ENCODE results near the gene TMEM151B.
A peak's percentile ranks its signal among the peaks of the same experiment; 100 is the strongest.
"Not testable (repeated sequence)": the region's sequence is repeated elsewhere in the genome, so short reads cannot be mapped to it uniquely, and the experiment has no call there.

The TMEM151B gene

GRCh38 chr6:44333942-44334341 lies 63.7 kb downstream of the TMEM151B start:
- DNase-seq (ENCODE audit: low read depth) = no peak

GRCh38 chr6:44335631-44336030 lies 65.4 kb downstream of the TMEM151B start:
- no peak for DNase-seq (ENCODE audit: low read depth)

DNA sequence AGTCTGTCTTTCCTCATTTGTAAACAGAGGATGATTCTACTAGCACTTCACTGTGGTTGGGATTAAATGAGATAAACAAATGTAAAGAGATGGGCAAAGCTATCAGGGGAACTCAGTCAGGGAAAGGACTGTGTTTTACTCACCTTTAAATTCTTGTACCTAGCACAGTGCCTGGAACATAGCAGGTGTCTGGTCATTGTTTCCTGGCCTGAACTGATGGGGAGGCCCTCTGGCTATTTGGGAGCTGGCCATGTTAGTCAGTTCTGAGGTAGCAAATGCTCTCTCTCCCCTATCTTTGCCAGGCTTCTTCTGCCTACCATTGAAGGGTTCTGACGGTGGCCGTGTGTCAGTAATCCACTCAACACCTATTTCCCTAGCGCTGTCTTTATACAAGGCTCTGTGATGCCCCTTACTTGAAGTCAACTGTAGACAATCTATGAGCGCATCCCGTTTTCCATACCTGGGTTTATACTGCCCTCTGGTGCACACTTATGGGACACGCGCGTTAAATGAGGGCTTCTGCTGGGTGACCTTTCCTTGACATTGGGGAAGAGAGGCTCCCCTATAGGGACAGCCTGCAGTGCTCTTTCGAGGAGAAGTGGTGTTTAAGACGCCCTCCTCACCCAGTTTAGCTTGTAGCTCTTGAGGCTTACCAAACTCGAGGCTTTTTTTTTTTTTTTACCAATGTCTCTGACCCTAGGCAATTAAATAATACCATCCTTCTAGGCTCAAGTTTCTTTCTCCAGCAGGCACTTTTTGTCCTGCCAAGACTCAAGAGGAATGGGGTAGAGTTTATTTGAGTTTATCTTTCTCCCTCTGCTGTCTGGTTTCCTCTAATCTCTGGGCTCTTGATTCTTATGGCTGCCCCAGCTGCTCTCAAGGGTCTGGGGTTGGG lies 68.2 kb downstream of the TMEM151B start:
- peak; percentile 77 for DNase-seq (ENCODE audit: low read depth)

DNA sequence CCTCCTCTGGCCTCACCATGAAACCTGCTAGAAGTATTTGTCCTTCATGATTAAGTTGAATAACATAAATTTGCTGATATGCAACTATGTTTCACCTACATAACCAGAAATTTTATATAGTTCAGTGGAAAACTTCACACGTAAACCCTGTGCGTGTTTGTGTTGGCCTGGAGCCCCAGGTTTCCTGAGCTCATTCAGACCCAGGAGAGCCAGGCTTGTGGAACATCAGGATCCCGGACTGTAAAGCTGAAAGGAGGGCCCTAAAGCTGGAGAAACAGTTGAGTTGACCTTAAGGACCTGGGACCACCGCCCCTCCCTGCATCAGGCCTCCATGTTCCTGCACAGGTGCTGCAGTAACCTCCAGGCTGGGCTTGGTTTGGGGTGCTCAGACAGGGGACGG lies 69.1 kb downstream of the TMEM151B start:
- DNase-seq (ENCODE audit: low read depth) = no peak

GRCh38 chr6:44339763-44340625 lies 69.7 kb downstream of the TMEM151B start:
- peak; percentile 88 for DNase-seq (ENCODE audit: low read depth)

DNA sequence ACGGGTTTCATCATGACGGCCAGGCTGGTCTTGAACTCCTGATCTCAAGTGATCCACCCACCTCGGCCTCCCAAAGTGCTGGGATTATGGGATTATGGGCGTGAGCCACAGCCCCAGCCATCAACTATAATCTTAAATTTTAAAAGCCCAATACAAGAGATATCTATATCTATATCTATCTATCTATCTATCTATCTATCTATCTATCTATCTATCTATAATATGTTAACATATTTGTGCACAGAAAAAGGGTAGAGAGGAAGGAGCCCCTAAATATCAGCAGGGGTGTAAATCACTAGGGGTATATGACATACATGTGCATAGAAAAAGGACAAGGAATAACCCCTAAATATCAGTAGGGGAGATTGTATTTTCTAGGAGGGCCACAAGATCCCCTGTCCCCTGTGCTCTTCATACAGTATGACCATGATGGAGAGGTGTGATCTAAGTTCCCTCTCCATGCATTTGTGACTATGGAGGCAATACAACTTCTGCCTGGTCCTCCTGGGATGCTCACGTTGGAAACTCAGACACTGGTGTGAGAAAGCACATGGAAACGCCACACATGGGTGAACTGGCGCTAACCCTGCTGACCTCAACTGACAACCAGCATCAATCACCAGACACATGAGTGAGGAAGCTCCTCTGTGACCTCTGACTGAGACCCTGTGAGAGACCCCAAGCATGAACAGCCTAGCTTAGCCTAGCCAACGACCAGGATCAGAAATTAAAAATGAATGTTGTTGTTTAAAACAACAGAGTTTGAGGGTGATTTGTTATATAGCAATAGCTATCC lies 71.0 kb downstream of the TMEM151B start:
- DNase-seq (ENCODE audit: low read depth) = no peak

- DNase-seq (ENCODE audit: low read depth) = no peak
These were observed 71.8 kb downstream of the TMEM151B start for GRCh38 chr6:44342052-44342451.

GRCh38 chr6:44342489-44342888 lies 72.2 kb downstream of the TMEM151B start, which contains the start of gene SPATS1:
TSS of gene SPATS1 (plus strand) at chr6:44342650. CDS start at chr6:44343096, 446 bp downstream.
- DNase-seq (ENCODE audit: low read depth) = peak; percentile 22

DNA sequence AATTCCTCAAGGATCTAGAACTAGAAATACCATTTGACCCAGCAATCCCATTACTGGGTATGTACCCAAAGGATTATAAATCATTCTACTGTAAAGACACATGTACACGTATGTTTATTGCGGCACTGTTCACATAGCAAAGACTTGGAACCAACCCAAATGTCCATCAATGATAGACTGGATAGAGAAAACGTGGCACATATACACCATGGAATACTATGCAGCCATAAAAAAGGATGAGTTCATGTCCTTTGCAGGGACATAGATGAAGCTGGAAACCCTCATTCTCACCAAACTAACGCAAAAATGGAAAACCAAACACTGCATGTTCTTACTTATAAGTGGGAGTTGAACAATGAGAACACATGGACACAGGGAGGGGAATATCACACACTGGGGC lies 76.6 kb downstream of the TMEM151B start:
- DNase-seq (ENCODE audit: low read depth) = not testable (repeated sequence)

DNA sequence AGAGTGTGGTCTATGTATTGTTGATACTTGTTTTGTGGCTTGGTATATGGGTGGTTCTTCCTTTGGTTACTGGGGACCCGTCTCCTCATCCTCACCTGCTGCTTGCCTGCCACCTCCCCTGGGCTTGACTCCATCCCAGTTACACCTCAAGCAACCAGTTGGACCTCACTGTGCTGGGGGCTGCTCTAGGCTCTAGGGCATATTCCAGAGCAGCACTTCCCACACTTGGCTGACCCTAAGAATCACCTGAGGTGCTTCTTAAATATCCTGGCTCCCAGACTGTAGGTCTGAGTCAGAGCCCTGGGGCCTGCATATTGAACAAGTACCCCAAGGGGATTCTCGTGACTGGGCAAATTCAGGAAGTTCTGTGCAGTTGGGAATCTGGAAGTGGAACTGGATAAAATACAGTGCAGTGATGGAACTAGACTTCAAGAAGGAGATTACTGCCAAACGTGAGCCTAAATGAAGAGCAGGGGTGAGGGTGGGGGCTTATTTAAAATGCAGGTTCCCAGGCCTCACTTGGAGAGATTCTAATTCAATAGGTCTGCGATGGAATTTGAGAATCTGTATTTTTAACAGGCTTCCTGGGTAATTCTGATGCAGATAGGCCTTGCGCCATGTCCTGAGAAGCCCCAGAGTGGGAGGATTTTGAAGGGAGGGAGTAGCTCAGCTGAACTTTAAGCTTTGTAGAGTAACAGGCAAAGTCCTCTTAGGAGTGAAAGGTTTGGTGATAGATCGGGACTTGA lies 79.8 kb downstream of the TMEM151B start:
- DNase-seq (ENCODE audit: low read depth) = peak; percentile 53

- not testable (repeated sequence) for DNase-seq (ENCODE audit: low read depth)
These were observed 80.4 kb downstream of the TMEM151B start for GRCh38 chr6:44350650-44350994.

DNA sequence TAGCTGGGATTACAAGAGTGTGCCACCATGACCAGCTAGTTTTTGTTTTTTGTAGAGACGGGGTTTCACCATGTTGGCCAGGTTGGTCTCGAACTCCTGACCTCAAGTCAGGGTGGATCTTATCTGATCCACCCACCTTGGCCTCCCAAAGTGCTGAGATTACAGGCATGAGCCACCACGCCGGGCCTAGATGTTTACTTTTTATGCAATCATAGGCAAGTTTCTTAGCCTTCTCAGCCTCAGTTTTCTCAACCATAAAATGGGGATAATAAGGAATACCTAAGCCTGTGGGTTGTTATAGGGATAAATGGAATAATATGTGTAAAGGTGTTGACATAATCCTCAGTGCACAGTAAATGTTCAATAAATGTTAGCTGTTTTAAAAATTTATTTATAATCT lies 82.0 kb downstream of the TMEM151B start:
- no peak for DNase-seq (ENCODE audit: low read depth)

DNA sequence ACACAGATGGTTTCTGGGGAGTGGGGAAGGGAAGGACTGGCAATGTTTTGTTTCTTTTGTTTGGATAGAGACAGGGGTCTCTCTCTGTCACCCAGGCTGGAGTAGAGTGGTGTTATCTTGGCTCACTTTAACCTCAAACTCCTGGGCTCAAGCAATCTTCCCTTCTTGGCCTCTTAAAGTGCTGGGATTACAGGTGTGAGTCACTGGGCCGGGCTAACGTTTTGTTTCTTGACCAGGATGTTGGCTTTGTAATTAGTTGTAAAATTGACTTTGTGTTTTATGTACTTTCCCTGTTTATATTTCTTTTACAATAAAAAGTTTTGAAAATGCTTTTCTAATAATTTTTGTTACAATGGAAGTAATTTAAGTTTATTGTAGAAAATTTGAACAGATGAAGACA lies 83.1 kb downstream of the TMEM151B start:
- DNase-seq (ENCODE audit: low read depth) = peak; percentile 37

DNA sequence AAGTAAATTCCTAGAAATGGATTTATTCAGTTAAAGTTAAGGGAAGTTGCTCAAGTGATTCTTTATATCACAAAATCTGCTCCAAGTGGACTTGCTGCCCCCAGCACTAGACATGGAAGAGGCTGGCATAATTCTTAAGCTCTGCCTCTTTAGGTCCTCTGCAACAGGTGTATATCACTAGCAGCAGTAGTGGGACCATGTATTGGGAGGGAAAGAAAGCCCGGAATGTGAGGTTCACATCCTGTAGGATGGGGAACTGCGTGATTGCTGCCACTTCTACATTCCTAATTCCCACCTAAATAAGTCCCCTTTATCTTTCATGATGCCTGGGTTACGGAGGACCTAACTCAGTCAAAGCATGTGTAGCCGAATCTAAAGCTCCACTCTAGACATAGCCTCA lies 85.4 kb downstream of the TMEM151B start:
- no peak for DNase-seq (ENCODE audit: low read depth)

GRCh38 chr6:44356487-44356886 lies 86.2 kb downstream of the TMEM151B start:
- no peak for DNase-seq (ENCODE audit: low read depth)
